MG63 (cell line): ENCODE data around the gene UBE4A. TPM values are rescaled to one million over a fixed set of nuclear protein-coding genes. Genes with fewer than 3 reads are reported as not detected.
"Not testable (repeated sequence)": the region's sequence is repeated elsewhere in the genome, so short reads cannot be mapped to it uniquely, and the experiment has no call there.

Experiments used
- DNase-seq: peaks from one replicate; pipeline ENCODE4 v3.0.0-alpha.2; 2020
- H3K27me3 ChIP-seq: fragments of 250-450 bp; sonication (Bioruptor Pico); 2 replicates; pipeline ENCODE4 v1.5.1; 2020; ENCODE audit warnings: mild to moderate bottlenecking, moderate library complexity
- H3K36me3 ChIP-seq: fragments of 250-450 bp; sonication (Bioruptor Pico); 2 replicates; pipeline ENCODE4 v1.5.1; 2020; ENCODE audit warnings: mild to moderate bottlenecking, moderate library complexity
- H3K4me3 ChIP-seq: fragments of 250-450 bp; sonication (Bioruptor Pico); 2 replicates; pipeline ENCODE4 v1.5.1; 2020; ENCODE audit warnings: mild to moderate bottlenecking, moderate library complexity
- H3K9me3 ChIP-seq: fragments of 250-450 bp; sonication (Bioruptor Pico); 2 replicates; pipeline ENCODE4 v1.5.1; 2020; ENCODE audit warnings: mild to moderate bottlenecking, moderate library complexity
- total RNA-seq: library from RNA; depleted of rRNA; stranded (reverse); fragments of >200 nt; shearing (Covaris generic); gene quantifications from 2 replicates; pipeline ENCODE4 v1.2.3, GENCODE V29; 2014; ENCODE audit warnings: low replicate concordance

The UBE4A gene
- total RNA-seq, 1 experiment from 2014 or later, result 30.3 TPM

- Histone ChIP-seq H3K36me3 (peaks cover 23% of the 10 kb centered on the region), H3K4me3 (no peak overlapping the region), H3K9me3 (no peaks in the 10 kb centered on the region), H3K27me3 (no peaks in the 10 kb centered on the region)
- no peak for DNase-seq
These were observed 53.5 kb downstream of the UBE4A start for GRCh38 chr11:118412921-118413320.

- peaks cover 7% of the 10 kb centered on the region for H3K36me3 ChIP-seq
- no peak for DNase-seq
- no peak overlapping the region for H3K4me3 ChIP-seq
- no peaks in the 10 kb centered on the region for H3K27me3 ChIP-seq
- no peaks in the 10 kb centered on the region for H3K9me3 ChIP-seq
These were observed 55.8 kb downstream of the UBE4A start for GRCh38 chr11:118415062-118415738.

- no peaks in the 10 kb centered on the region for H3K9me3 ChIP-seq
- no peaks in the 10 kb centered on the region for H3K27me3 ChIP-seq
- peaks cover 7% of the 10 kb centered on the region for H3K36me3 ChIP-seq
- no peak overlapping the region for H3K4me3 ChIP-seq
- DNase-seq, result peak; percentile 91
These were observed 56.3 kb downstream of the UBE4A start for GRCh38 chr11:118415739-118416068.

DNA sequence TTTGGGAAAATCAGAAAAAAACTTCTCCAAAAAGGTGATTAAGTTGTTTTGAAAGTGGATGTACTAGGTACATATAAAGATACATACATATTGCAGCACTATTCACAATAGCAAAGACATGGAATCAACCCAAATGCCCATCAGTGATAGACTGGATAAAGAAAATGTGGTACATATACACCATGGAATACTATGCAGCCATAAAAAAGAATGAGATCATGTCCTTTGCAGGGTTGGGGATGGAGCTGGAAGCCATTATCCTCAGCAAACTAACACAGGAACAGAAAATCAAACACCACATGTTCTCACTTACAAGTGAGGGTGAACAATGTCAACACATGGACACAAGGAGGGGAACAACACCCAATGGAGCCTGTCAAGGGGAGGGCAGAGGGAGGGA lies 57.5 kb downstream of the UBE4A start:
- H3K4me3 ChIP-seq, DNase-seq, H3K36me3 ChIP-seq, H3K9me3 ChIP-seq, H3K27me3 ChIP-seq: not testable (repeated sequence)

DNA sequence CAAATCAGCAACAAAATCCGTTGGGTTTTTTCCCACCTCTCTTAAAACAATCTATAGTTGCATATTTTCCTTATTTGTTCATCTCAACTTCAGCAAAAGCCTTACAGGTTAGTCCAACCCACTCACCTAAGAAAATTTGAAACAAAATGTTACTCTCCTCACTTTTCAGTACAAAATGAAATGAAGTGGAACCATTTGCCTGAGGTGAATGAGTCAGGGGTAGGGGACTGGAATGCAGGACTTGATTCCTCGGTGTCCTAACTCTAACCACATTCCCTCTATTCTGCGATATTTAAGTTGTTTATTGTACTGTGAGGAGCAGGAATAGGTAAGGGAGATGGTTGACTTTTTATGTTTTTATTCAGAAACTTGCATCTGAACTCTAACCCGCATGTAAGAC lies 58.4 kb downstream of the UBE4A start:
- Histone ChIP-seq H3K36me3 (peaks cover 7% of the 10 kb centered on the region), H3K4me3 (no peak overlapping the region), H3K27me3 (no peaks in the 10 kb centered on the region), H3K9me3 (no peaks in the 10 kb centered on the region)
- no peak for DNase-seq

DNA sequence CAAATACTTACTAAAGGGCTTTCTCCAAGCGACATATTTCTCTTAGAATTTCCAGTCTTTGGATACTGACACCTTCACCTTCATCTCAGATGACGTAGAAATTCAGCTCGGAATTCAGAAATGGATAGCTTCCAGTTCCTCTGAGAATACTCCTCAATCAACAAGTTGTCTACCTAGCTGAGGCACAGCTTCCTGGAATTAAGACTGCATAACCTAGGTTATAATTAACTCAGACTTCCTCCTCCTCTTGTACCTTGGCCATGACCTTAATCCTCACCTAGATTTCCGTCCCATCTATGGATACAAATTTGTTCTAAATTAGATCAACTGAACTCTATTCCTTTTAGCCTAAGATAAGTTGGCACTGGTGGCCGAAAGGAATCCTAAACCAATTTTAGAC lies 59.4 kb downstream of the UBE4A start:
- Histone ChIP-seq H3K9me3 (no peaks in the 10 kb centered on the region), H3K27me3 (no peaks in the 10 kb centered on the region), H3K4me3 (no peak overlapping the region), H3K36me3 (peaks cover 7% of the 10 kb centered on the region)
- DNase-seq, result no peak

- no peaks in the 10 kb centered on the region for H3K27me3 ChIP-seq
- H3K9me3 ChIP-seq, result no peaks in the 10 kb centered on the region
- no peak overlapping the region for H3K4me3 ChIP-seq
- no peaks in the 10 kb centered on the region for H3K36me3 ChIP-seq
- DNase-seq, result no peak
These were observed 68.3 kb downstream of the UBE4A start for GRCh38 chr11:118427707-118428106.

DNA sequence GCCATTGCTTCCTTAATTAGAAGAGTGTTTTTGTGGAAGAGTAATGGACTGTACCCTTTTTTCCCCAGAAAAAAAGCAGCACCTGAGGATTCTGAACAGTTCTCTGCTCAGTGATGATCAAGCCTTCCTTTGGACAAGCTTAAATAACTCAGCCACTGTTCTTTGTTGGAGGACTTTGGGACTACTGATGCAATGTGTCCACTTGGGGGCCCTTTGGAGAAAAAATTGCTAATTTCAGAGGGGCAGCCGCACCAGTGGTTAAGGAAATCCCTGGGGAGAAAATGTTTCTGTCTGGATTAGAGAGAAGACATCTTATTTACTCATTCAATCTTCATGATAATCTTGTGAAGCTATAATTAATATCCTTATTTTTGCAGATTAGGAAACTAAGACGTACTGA lies 71.6 kb downstream of the UBE4A start:
- Histone ChIP-seq H3K4me3 (no peak overlapping the region), H3K27me3 (no peaks in the 10 kb centered on the region), H3K9me3 (no peaks in the 10 kb centered on the region), H3K36me3 (no peaks in the 10 kb centered on the region)
- no peak for DNase-seq

GRCh38 chr11:118434123-118434552 lies 74.7 kb downstream of the UBE4A start:
- Histone ChIP-seq H3K4me3 (peak overlapping the region; percentile 90), H3K9me3 (no peaks in the 10 kb centered on the region), H3K27me3 (no peaks in the 10 kb centered on the region), H3K36me3 (no peaks in the 10 kb centered on the region)
- peak; percentile 46 for DNase-seq

- peaks cover 5% of the 10 kb centered on the region for H3K36me3 ChIP-seq
- peak; percentile 35 for DNase-seq
- H3K27me3 ChIP-seq, result no peaks in the 10 kb centered on the region
- H3K9me3 ChIP-seq, result no peaks in the 10 kb centered on the region
- peak overlapping the region; percentile 90 for H3K4me3 ChIP-seq
These were observed 75.3 kb downstream of the UBE4A start for GRCh38 chr11:118434553-118435289.

DNA sequence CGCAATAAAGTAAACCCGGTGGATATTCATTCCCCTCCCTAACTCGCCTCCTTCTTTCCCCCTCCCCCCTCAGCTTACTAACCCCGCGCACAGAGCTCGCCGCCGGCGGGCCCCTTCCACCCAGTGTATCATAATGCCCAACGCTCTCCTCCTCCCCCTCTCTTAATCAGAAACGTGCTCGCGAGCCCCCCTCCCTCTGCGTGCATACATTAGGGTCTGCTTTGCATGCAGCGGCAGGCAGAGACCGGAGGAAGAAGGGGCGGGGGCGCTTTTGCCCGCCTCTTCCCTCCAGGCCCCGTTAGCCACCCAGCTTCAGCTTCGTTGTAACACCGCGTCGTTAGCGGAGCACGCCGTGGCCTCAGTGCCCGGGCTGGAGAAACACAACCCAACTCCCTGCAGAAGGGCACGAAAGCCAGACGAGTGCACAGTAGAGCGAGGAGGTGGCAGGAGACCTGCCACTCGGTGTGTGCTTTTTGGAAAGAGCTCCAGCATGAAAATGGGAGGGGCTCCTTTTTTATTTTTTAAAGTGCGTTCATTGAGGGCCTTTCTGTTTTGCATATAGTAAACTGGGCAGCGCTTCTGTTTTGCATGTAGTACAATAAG lies 76.0 kb downstream of the UBE4A start:
- H3K4me3 ChIP-seq, result peak overlapping the region; percentile 90
- peak; percentile 77 for DNase-seq
- no peaks in the 10 kb centered on the region for H3K27me3 ChIP-seq
- no peaks in the 10 kb centered on the region for H3K9me3 ChIP-seq
- peaks cover 12% of the 10 kb centered on the region for H3K36me3 ChIP-seq

DNA sequence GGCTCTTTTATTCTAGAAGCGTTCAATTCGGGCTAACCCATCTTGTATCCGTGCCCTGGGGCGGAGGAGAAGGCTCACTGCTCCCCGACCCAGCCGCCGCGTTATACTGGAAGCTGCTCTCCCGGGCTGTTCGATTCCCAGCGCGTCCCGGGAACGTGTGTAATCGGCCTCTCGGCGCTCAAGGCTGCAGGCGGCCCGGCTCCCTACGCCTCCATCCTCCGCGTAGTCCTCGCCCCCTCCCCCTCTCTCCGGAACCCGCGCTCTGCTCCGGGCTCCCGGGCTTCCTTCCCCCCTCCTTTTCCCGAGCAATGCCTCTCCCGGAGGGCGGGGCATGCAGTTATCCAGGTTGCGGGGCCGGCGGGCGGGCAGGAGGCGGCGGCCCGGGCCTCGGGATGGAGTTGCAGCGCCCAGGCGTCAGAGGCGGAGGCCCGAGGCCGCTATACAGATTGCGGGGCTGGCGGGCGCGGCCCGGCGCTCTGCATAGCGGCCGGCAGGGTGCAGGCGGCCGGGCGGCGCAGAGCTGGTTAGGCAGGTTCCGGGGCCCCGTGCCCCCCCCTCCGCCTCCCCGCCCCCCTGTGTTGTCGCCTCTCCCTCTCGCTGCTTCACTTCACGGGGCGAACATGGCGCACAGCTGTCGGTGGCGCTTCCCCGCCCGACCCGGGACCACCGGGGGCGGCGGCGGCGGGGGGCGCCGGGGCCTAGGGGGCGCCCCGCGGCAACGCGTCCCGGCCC lies 76.7 kb downstream of the UBE4A start, which contains the start of gene KMT2A:
Gene KMT2A (plus strand): TSS at position 600 of the 732 bp plus-strand sequence. CDS start 21 bp downstream, at position 621.
- H3K36me3 ChIP-seq, result peaks cover 16% of the 10 kb centered on the region
- no peaks in the 10 kb centered on the region for H3K9me3 ChIP-seq
- peak within 1 kb of the TSS; percentile 90 for H3K4me3 ChIP-seq
- H3K27me3 ChIP-seq, result no peaks in the 10 kb centered on the region
- DNase-seq, result peak; percentile 98

- peak; percentile 32 for DNase-seq
- H3K4me3 ChIP-seq, result peak overlapping the region; percentile 90
- H3K27me3 ChIP-seq, result no peaks in the 10 kb centered on the region
- peaks cover 16% of the 10 kb centered on the region for H3K36me3 ChIP-seq
- H3K9me3 ChIP-seq, result no peaks in the 10 kb centered on the region
These were observed 77.3 kb downstream of the UBE4A start for GRCh38 chr11:118436639-118437207.

DNA sequence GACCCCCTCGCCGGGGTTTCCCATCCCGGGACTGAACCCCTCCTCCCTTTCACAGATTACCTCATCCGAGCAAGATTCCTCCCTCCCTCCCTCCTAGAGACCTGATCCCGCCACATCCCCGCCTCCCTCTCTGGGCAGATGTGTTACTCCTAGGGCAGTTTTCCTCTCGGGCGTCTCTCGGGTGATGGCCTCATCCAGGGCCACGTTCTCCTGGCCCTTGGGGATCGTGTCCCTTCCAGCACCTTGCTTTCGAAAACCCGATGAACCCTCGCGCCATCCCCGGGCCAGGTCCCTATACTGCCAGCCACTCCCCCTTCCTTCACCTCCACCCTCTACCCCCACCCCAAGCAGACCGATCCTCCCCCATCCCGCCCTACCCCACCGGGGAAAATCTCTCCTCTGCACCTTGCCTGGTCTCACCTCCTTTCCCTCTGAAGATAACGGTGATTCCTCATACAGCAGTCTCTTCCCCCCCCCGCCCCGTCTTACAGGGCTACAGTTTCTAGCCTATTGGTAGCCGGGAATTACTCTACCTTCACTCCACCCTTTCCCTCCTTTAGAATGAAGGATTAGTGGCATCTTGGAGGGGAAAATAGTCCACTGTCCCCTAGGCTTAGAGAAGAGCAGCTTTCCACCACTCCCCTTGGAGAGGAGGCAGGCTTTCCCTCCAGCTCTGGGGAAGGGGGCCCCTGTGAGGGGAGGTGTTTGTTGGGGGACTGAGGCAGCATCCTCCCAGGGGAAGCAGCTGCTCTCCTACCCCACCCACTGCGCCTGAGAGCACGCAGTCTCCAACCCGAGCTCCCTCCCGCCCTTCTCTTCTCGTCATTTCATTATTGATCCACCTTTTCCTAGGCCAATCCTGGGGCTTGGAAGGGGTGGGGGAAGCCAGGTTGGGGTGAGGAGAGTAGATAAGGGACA lies 78.1 kb downstream of the UBE4A start:
- Histone ChIP-seq H3K36me3 (peaks cover 16% of the 10 kb centered on the region), H3K27me3 (no peaks in the 10 kb centered on the region), H3K4me3 (peak overlapping the region; percentile 90), H3K9me3 (no peaks in the 10 kb centered on the region)
- DNase-seq, result peak; percentile 40

GRCh38 chr11:118438314-118438931 lies 79.0 kb downstream of the UBE4A start:
- H3K27me3 ChIP-seq, result no peaks in the 10 kb centered on the region

More at GRCh38 chr11:118438314-118438931, 79.0 kb downstream of the UBE4A start:
- peaks cover 16% of the 10 kb centered on the region for H3K36me3 ChIP-seq
- H3K4me3 ChIP-seq, result peak overlapping the region; percentile 90
- no peaks in the 10 kb centered on the region for H3K9me3 ChIP-seq
- peak; percentile 54 for DNase-seq
